MCF 10A (cell line): ENCODE measurements around the gene CAMTA1. TPM values are rescaled to one million over a fixed set of nuclear protein-coding genes. Genes with fewer than 3 reads are reported as not detected.

Source experiments
- BruUV-seq: library from RNA; stranded (reverse); fragments of 400-500 nt; replicated peaks from 2 replicates; lab custom pipeline; 2021; lab: Mats Ljungman, UMichigan
- CTCF ChIA-PET: fragments of 300-600 bp; sonication (Branson Sonifier 250); formaldehyde crosslinking; extraction: SDS; loops from one replicate; lab custom pipeline; 2021; ENCODE audit warnings: antibody characterized with exemption, inconsistent platforms; lab: Yijun Ruan, JAX
- POLR2A ChIA-PET: fragments of 300-600, 350-650 bp; sonication (Branson Sonifier 250); formaldehyde crosslinking; extraction: SDS; loops from one replicate; lab custom pipeline; 2020; ENCODE audit warnings: antibody characterized with exemption, inconsistent platforms; lab: Yijun Ruan, JAX
- DNase-seq: peaks from one replicate; pipeline ENCODE4 v3.0.0-alpha.2; 2018; ENCODE audit not compliant: unreplicated experiment
- H3K27ac Mint-ChIP-seq: one replicate; pipeline ENCODE4 v1.8.0; 2022; ENCODE audit warnings: mild to moderate bottlenecking, low read depth, mixed read lengths; ENCODE audit not compliant: unreplicated experiment
- H3K27me3 Mint-ChIP-seq: one replicate; pipeline ENCODE4 v1.8.0; 2022; ENCODE audit warnings: mixed read lengths; ENCODE audit not compliant: insufficient read depth, unreplicated experiment
- H3K36me3 Mint-ChIP-seq: one replicate; pipeline ENCODE4 v1.8.0; 2022; ENCODE audit warnings: mild to moderate bottlenecking, moderate library complexity, mixed read lengths; ENCODE audit not compliant: insufficient read depth, unreplicated experiment
- H3K4me1 Mint-ChIP-seq: one replicate; pipeline ENCODE4 v1.8.0; 2022; ENCODE audit warnings: mixed read lengths; ENCODE audit not compliant: insufficient read depth, unreplicated experiment
- H3K4me3 Mint-ChIP-seq: one replicate; pipeline ENCODE4 v1.8.0; 2022; ENCODE audit warnings: mild to moderate bottlenecking, moderate library complexity, mixed read lengths; ENCODE audit not compliant: unreplicated experiment
- H3K9me3 Mint-ChIP-seq: one replicate; pipeline ENCODE4 v1.8.0; 2022; ENCODE audit warnings: mixed read lengths; ENCODE audit not compliant: unreplicated experiment
- CTCF ChIP-seq: fragments of 200-600 bp; IDR thresholded peaks from one replicate; pipeline ENCODE4 v1.8.0; 2022; ENCODE audit warnings: antibody characterized with exemption, mild to moderate bottlenecking; ENCODE audit not compliant: unreplicated experiment
- intact Hi-C: fragments of 100-400 bp; cut with micrococcal nuclease; formaldehyde crosslinking; loops from 2 replicates; pipeline ENCODE4 v1.14.1; 2022
- total RNA-seq: library from RNA; stranded (reverse); gene quantifications from 2 replicates; pipeline ENCODE4 v1.2.3, GENCODE V29; 2022

CAMTA1 gene
- total RNA-seq, 1 experiment from 2014 or later = 74.1 TPM

- no TSS peak for BruUV-seq
- CTCF ChIA-PET = interaction anchor here (0.6 kb wide), 1 partner anchor 223 kb away, joined by 3 read pairs; no protein-coding TSS in a partner anchor
- peaks cover 7% of the 10 kb centered on the region for H3K36me3 Mint-ChIP-seq
- DNase-seq = no peak
- intact Hi-C loops = no loop called here
- H3K27ac Mint-ChIP-seq = no peak overlapping the region
- POLR2A ChIA-PET = no interaction called here
- no peaks in the 10 kb centered on the region for H3K4me1 Mint-ChIP-seq
- no peak for TF ChIP-seq CTCF
- H3K27me3 Mint-ChIP-seq = peaks cover 49% of the 10 kb centered on the region
- no peaks in the 10 kb centered on the region for H3K9me3 Mint-ChIP-seq
- H3K4me3 Mint-ChIP-seq = no peak overlapping the region
These were observed 204.2 kb downstream of the CAMTA1 start for GRCh38 chr1:6989212-6990159.

GRCh38 chr1:6991266-6991665 lies 206.0 kb downstream of the CAMTA1 start:
- H3K36me3 Mint-ChIP-seq = peaks cover 7% of the 10 kb centered on the region
- POLR2A ChIA-PET = no interaction called here
- BruUV-seq = no TSS peak
- peak; percentile 49 for DNase-seq
- intact Hi-C loops = no loop called here
- CTCF ChIA-PET = interaction anchor here (0.6 kb wide), 1 partner anchor 661 kb away, joined by 4 read pairs; no protein-coding TSS in a partner anchor
- no peak for TF ChIP-seq CTCF
- H3K4me1 Mint-ChIP-seq = no peaks in the 10 kb centered on the region
- no peak overlapping the region for H3K4me3 Mint-ChIP-seq
- H3K27ac Mint-ChIP-seq = no peak overlapping the region
- no peaks in the 10 kb centered on the region for H3K9me3 Mint-ChIP-seq
- H3K27me3 Mint-ChIP-seq = peaks cover 57% of the 10 kb centered on the region

- no peaks in the 10 kb centered on the region for H3K4me1 Mint-ChIP-seq
- H3K9me3 Mint-ChIP-seq = no peaks in the 10 kb centered on the region
- intact Hi-C loops = no loop called here
- no TSS peak for BruUV-seq
- DNase-seq = no peak
- POLR2A ChIA-PET = no interaction called here
- no peak overlapping the region for H3K27ac Mint-ChIP-seq
- H3K4me3 Mint-ChIP-seq = no peak overlapping the region
- no peak for TF ChIP-seq CTCF
- peaks cover 61% of the 10 kb centered on the region for H3K27me3 Mint-ChIP-seq
- peaks cover under 1% of the 10 kb centered on the region for H3K36me3 Mint-ChIP-seq
- CTCF ChIA-PET = no interaction called here
These were observed 210.5 kb downstream of the CAMTA1 start for GRCh38 chr1:6995789-6996188.

- intact Hi-C loops = no loop called here
- peaks cover 64% of the 10 kb centered on the region for H3K27me3 Mint-ChIP-seq
- ChIA-PET CTCF (interaction anchor here (1.0 kb wide), 1 partner anchor 74 kb away, joined by 5 read pairs; no protein-coding TSS in a partner anchor), POLR2A (no interaction called here)
- no peak for DNase-seq
- no peaks in the 10 kb centered on the region for H3K36me3 Mint-ChIP-seq
- TF ChIP-seq CTCF = no peak
- no peaks in the 10 kb centered on the region for H3K9me3 Mint-ChIP-seq
- H3K4me1 Mint-ChIP-seq = no peaks in the 10 kb centered on the region
- no TSS peak for BruUV-seq
- no peak overlapping the region for H3K27ac Mint-ChIP-seq
- no peak overlapping the region for H3K4me3 Mint-ChIP-seq
These were observed 211.1 kb downstream of the CAMTA1 start for GRCh38 chr1:6996371-6996770.
